DND-41 (cell line): ENCODE results near the gene ANAPC4.

Experiments
- CTCF ChIP-seq: IDR thresholded peaks from 2 replicates; pipeline ENCODE4 v1.5.1; 2012; ENCODE audit warnings: borderline replicate concordance, low read length, moderate library complexity, mild to moderate bottlenecking; ENCODE audit not compliant: poor library complexity, severe bottlenecking; ENCODE audit errors: extremely low read depth
- EZH2 ChIP-seq: IDR thresholded peaks from 3 replicates; pipeline ENCODE4 v1.6.1; 2012; ENCODE audit warnings: borderline replicate concordance, low read depth, mild to moderate bottlenecking, moderate library complexity, low read length, inconsistent platforms; ENCODE audit not compliant: severe bottlenecking

- TF ChIP-seq CTCF (no peak), EZH2 (no peak)
These were observed 50.8 kb downstream of the ANAPC4 start for GRCh38 chr4:25427871-25428270.
